ENCODE results near the gene MATN4. TPM values are rescaled to one million over a fixed set of nuclear protein-coding genes. Genes with fewer than 3 reads are reported as not detected.

Gene MATN4
- total RNA-seq, 5 donors from 2014 or later (not counting 1 experiment from before 2014, with no cell fraction given): not detected

DNA sequence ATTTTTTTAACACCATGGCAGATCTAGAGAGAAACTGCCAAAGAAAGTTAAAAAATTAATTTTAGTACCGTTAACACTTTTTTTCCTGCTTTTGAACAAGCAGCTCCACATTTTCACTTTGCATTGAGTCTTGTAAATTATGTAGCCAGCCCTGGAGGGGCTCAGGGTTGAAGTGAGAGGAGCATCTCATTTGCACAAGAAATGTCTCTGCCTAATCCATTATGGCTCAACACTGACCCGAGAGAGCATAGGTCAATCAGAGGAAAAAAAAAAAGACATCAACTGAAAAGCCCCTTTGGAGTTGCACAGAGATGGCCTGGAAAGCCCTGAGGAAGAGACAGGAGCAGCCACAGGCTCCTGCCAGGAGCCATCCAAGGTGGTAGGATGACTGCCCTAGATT is 49.4 kb downstream of the MATN4 start:
- H3K36me3 ChIP-seq (ENCODE audit: control insufficient read depth in 2 of 2, extremely low read depth in 1 of 2, insufficient read depth in 1 of 2, low read length in 1 of 2): no peaks in the 10 kb centered on the region
- CTCF ChIA-PET: no interaction called here
- no peaks in the 10 kb centered on the region for H3K4me1 ChIP-seq (ENCODE audit: control insufficient read depth in 1 of 2, extremely low read depth in 1 of 2, insufficient read depth in 2 of 2, low read length in 2 of 2)
- Mint-ChIP-seq H3K9me3 (no peaks in the 10 kb centered on the region), H3K27me3 (peaks cover 23 to 33% of the 10 kb centered on the region in 2 donors), H3K4me1 (no peaks in the 10 kb centered on the region), H3K4me3 (no peak overlapping the region), H3K36me3 (no peaks in the 10 kb centered on the region), H3K27ac (no peak overlapping the region)
- H3K27me3 ChIP-seq (replicated peaks in 1 of 2; ENCODE audit: control insufficient read depth in 2 of 2, extremely low read depth in 1 of 2, insufficient read depth in 2 of 2, low read length in 1 of 2): peaks cover 0 to 13% of the 10 kb centered on the region in 2 experiments
- POLR2A ChIA-PET: no interaction called here
- no peak overlapping the region for H3K27ac ChIP-seq (ENCODE audit: low read length)
- no peak overlapping the region for H3K4me3 ChIP-seq (ENCODE audit: control insufficient read depth in 1 of 2, extremely low read depth in 1 of 2, low read length in 1 of 2)
- DNase-seq (no peak), ATAC-seq (replicated peaks in 1 of 4) (no peak)
- no peaks in the 10 kb centered on the region for H3K9me3 ChIP-seq
- WGBS (ENCODE audit: insufficient coverage): 33% methylated on average over 1 of the region's 2 CpGs

GRCh38 chr20:45258259-45258658 is 49.8 kb downstream of the MATN4 start:
- H3K4me3 Mint-ChIP-seq: no peak overlapping the region
- H3K36me3 ChIP-seq (ENCODE audit: control insufficient read depth in 2 of 2, extremely low read depth in 1 of 2, insufficient read depth in 1 of 2, low read length in 1 of 2): no peaks in the 10 kb centered on the region
- H3K4me3 ChIP-seq (ENCODE audit: control insufficient read depth in 1 of 2, extremely low read depth in 1 of 2, low read length in 1 of 2): no peak overlapping the region
- H3K9me3 ChIP-seq: no peaks in the 10 kb centered on the region
- peaks cover 27 to 35% of the 10 kb centered on the region in 2 donors for H3K27me3 Mint-ChIP-seq
- H3K36me3 Mint-ChIP-seq: no peaks in the 10 kb centered on the region
- H3K27ac ChIP-seq (ENCODE audit: low read length): no peak overlapping the region
- no peak for DNase-seq
- ChIA-PET POLR2A (no interaction called here), CTCF (no interaction called here)
- no peaks in the 10 kb centered on the region for H3K4me1 ChIP-seq (ENCODE audit: control insufficient read depth in 1 of 2, extremely low read depth in 1 of 2, insufficient read depth in 2 of 2, low read length in 2 of 2)
- H3K9me3 Mint-ChIP-seq: no peaks in the 10 kb centered on the region
- 78% methylated on average over 1 of the region's 3 CpGs for WGBS (ENCODE audit: insufficient coverage)
- no peaks in the 10 kb centered on the region for H3K4me1 Mint-ChIP-seq
- peaks cover 0 to 17% of the 10 kb centered on the region in 2 experiments for H3K27me3 ChIP-seq (replicated peaks in 1 of 2; ENCODE audit: control insufficient read depth in 2 of 2, extremely low read depth in 1 of 2, insufficient read depth in 2 of 2, low read length in 1 of 2)
- H3K27ac Mint-ChIP-seq: no peak overlapping the region
- ATAC-seq (replicated peaks in 1 of 4): no peak

DNA sequence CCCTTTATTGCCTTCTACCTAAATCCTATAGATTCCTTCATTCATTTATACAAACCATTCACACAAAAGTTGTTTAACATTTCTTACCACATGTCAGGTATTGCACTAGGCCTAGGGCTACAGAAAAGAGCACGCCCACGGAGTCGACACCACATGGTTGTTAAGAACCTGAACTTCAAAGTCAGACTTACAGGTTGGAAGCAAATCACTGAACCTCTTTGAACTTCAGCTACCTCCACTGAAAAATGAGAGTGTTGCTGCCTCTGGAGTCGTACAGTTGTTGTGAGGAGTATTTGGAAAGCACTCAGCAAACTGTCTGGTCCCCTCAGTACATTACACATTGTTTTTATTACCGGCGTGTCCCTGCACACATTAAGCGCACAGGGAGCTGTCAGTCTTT is 50.4 kb downstream of the MATN4 start:
- ATAC-seq (replicated peaks in 1 of 4): no peak
- no peaks in the 10 kb centered on the region for H3K36me3 Mint-ChIP-seq
- no peaks in the 10 kb centered on the region for H3K4me1 ChIP-seq (ENCODE audit: control insufficient read depth in 1 of 2, extremely low read depth in 1 of 2, insufficient read depth in 2 of 2, low read length in 2 of 2)
- H3K9me3 ChIP-seq: no peaks in the 10 kb centered on the region
- ChIA-PET POLR2A (no interaction called here), CTCF (no interaction called here)
- no peak overlapping the region for H3K27ac ChIP-seq (ENCODE audit: low read length)
- WGBS (ENCODE audit: insufficient coverage): no CpG with 5 or more reads among the region's 7 CpGs
- H3K27me3 Mint-ChIP-seq: peaks cover 29 to 34% of the 10 kb centered on the region in 2 donors
- H3K4me3 Mint-ChIP-seq: no peak overlapping the region
- H3K36me3 ChIP-seq (ENCODE audit: control insufficient read depth in 2 of 2, extremely low read depth in 1 of 2, insufficient read depth in 1 of 2, low read length in 1 of 2): no peaks in the 10 kb centered on the region
- H3K4me3 ChIP-seq (ENCODE audit: control insufficient read depth in 1 of 2, extremely low read depth in 1 of 2, low read length in 1 of 2): no peak overlapping the region
- H3K4me1 Mint-ChIP-seq: no peaks in the 10 kb centered on the region
- no peak overlapping the region for H3K27ac Mint-ChIP-seq
- H3K27me3 ChIP-seq (replicated peaks in 1 of 2; ENCODE audit: control insufficient read depth in 2 of 2, extremely low read depth in 1 of 2, insufficient read depth in 2 of 2, low read length in 1 of 2): peaks cover 0 to 22% of the 10 kb centered on the region in 2 experiments
- no peaks in the 10 kb centered on the region for H3K9me3 Mint-ChIP-seq
- no peak for DNase-seq

GRCh38 chr20:45257161-45257560 is 50.9 kb downstream of the MATN4 start:
- Mint-ChIP-seq H3K4me3 (no peak overlapping the region), H3K4me1 (no peaks in the 10 kb centered on the region), H3K27ac (no peak overlapping the region), H3K27me3 (peaks cover 33 to 36% of the 10 kb centered on the region in 2 donors), H3K36me3 (no peaks in the 10 kb centered on the region), H3K9me3 (no peaks in the 10 kb centered on the region)
- Histone ChIP-seq H3K9me3 (no peaks in the 10 kb centered on the region), H3K36me3 (ENCODE audit: control insufficient read depth in 2 of 2, extremely low read depth in 1 of 2, insufficient read depth in 1 of 2, low read length in 1 of 2) (no peaks in the 10 kb centered on the region), H3K27ac (ENCODE audit: low read length) (no peak overlapping the region), H3K4me1 (ENCODE audit: control insufficient read depth in 1 of 2, extremely low read depth in 1 of 2, insufficient read depth in 2 of 2, low read length in 2 of 2) (no peaks in the 10 kb centered on the region), H3K4me3 (ENCODE audit: control insufficient read depth in 1 of 2, extremely low read depth in 1 of 2, low read length in 1 of 2) (no peak overlapping the region), H3K27me3 (replicated peaks in 1 of 2; ENCODE audit: control insufficient read depth in 2 of 2, extremely low read depth in 1 of 2, insufficient read depth in 2 of 2, low read length in 1 of 2) (peaks cover 0 to 24% of the 10 kb centered on the region in 2 experiments)
- POLR2A ChIA-PET: no interaction called here
- CTCF ChIA-PET: interaction anchor here in 1 of 2 donors (0.6 kb wide), 1 partner anchor 246 kb away, joined by 3 read pairs; no protein-coding TSS in a partner anchor
- WGBS (ENCODE audit: insufficient coverage): 100% methylated on average over 1 of the region's 3 CpGs
- DNase-seq: no peak
- ATAC-seq (replicated peaks in 1 of 4): no peak

- Histone ChIP-seq H3K9me3 (no peaks in the 10 kb centered on the region), H3K4me3 (ENCODE audit: control insufficient read depth in 1 of 2, extremely low read depth in 1 of 2, low read length in 1 of 2) (no peak within 1 kb of the TSS), H3K27ac (ENCODE audit: low read length) (no peak within 1 kb of the TSS), H3K4me1 (ENCODE audit: control insufficient read depth in 1 of 2, extremely low read depth in 1 of 2, insufficient read depth in 2 of 2, low read length in 2 of 2) (no peaks in the 10 kb centered on the region), H3K27me3 (replicated peaks in 1 of 2; ENCODE audit: control insufficient read depth in 2 of 2, extremely low read depth in 1 of 2, insufficient read depth in 2 of 2, low read length in 1 of 2) (peaks cover 0 to 24% of the 10 kb centered on the region in 2 experiments), H3K36me3 (ENCODE audit: control insufficient read depth in 2 of 2, extremely low read depth in 1 of 2, insufficient read depth in 1 of 2, low read length in 1 of 2) (no peaks in the 10 kb centered on the region)
- Mint-ChIP-seq H3K4me1 (no peaks in the 10 kb centered on the region), H3K27ac (no peak within 1 kb of the TSS), H3K9me3 (no peaks in the 10 kb centered on the region), H3K27me3 (peaks cover 38 to 46% of the 10 kb centered on the region in 2 donors), H3K36me3 (no peaks in the 10 kb centered on the region), H3K4me3 (no peak within 1 kb of the TSS)
- 24% methylated on average over 5 of the region's 7 CpGs for whole genome bisulfite sequencing (ENCODE audit: insufficient coverage)
- POLR2A ChIA-PET: interaction anchor here in 1 of 2 donors (0.6 kb wide), 1 partner anchor 1628 kb away, joined by 3 read pairs; no protein-coding TSS in a partner anchor
- no peak for ATAC-seq (replicated peaks in 1 of 4)
- no peak for DNase-seq
- CTCF ChIA-PET: no interaction called here
Observed at GRCh38 chr20:45254383-45255262, 53.5 kb downstream of the MATN4 start, which contains the start of gene SLPI. TSS of gene SLPI (minus strand) at chr20:45254564. CDS start at chr20:45254543, 21 bp downstream.

GRCh38 chr20:45253261-45253660 is 54.8 kb downstream of the MATN4 start:
- H3K36me3 Mint-ChIP-seq: no peaks in the 10 kb centered on the region
- POLR2A ChIA-PET: no interaction called here

More at GRCh38 chr20:45253261-45253660, 54.8 kb downstream of the MATN4 start:
- no peak overlapping the region for H3K27ac Mint-ChIP-seq
- ATAC-seq (replicated peaks in 1 of 4) (no peak), DNase-seq (no peak)
- no peaks in the 10 kb centered on the region for H3K4me1 Mint-ChIP-seq
- Histone ChIP-seq H3K27me3 (replicated peaks in 1 of 2; ENCODE audit: control insufficient read depth in 2 of 2, extremely low read depth in 1 of 2, insufficient read depth in 2 of 2, low read length in 1 of 2) (peaks cover 0 to 21% of the 10 kb centered on the region in 2 experiments), H3K9me3 (no peaks in the 10 kb centered on the region), H3K4me1 (ENCODE audit: control insufficient read depth in 1 of 2, extremely low read depth in 1 of 2, insufficient read depth in 2 of 2, low read length in 2 of 2) (no peaks in the 10 kb centered on the region), H3K4me3 (ENCODE audit: control insufficient read depth in 1 of 2, extremely low read depth in 1 of 2, low read length in 1 of 2) (no peak overlapping the region), H3K36me3 (ENCODE audit: control insufficient read depth in 2 of 2, extremely low read depth in 1 of 2, insufficient read depth in 1 of 2, low read length in 1 of 2) (no peaks in the 10 kb centered on the region), H3K27ac (ENCODE audit: low read length) (no peak overlapping the region)
- H3K4me3 Mint-ChIP-seq: no peak overlapping the region
- H3K9me3 Mint-ChIP-seq: no peaks in the 10 kb centered on the region
- H3K27me3 Mint-ChIP-seq: peaks cover 39 to 51% of the 10 kb centered on the region in 2 donors
- CTCF ChIA-PET: interaction anchor here in 1 of 2 donors (0.6 kb wide), 1 partner anchor 340 kb away, joined by 4 read pairs; no protein-coding TSS in a partner anchor
- 81% methylated on average over 3 of the region's 4 CpGs for WGBS (ENCODE audit: insufficient coverage)

Data from T-cell (primary cell).